HG02759 (cell line): ENCODE measurements around the gene FAM53B.

ENCODE experiments used
- ATAC-seq: cut with Tn5 transposase; IDR thresholded peaks from one replicate; pipeline ENCODE4 v1.9.1; 2021; ENCODE audit warnings: mild to moderate bottlenecking, moderate library complexity; ENCODE audit not compliant: unreplicated experiment

The FAM53B gene

GRCh38 chr10:124681626-124682552 lies 62.3 kb downstream of the FAM53B start:
- ATAC-seq = no peak

DNA sequence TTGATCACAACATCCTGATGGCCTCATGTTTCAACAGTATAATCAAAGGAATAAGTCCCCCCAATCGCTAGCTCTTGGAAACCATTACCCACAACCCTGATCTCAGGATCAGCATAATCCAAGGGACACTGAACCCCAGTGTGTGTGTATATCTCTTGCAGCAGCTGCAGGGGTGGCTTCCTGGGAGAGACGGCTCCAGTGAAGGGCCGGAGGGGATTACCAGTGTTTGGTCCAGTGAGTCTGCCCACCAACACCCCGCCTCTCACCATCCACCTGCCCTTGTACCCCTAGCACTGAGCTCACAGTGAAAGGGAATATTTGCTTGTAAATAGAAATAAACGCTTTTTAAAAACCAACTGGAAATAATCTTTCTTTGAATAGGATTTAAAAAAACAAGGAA lies 63.1 kb downstream of the FAM53B start:
- ATAC-seq = no peak

GRCh38 chr10:124680675-124681074 lies 63.5 kb downstream of the FAM53B start:
- no peak for ATAC-seq

DNA sequence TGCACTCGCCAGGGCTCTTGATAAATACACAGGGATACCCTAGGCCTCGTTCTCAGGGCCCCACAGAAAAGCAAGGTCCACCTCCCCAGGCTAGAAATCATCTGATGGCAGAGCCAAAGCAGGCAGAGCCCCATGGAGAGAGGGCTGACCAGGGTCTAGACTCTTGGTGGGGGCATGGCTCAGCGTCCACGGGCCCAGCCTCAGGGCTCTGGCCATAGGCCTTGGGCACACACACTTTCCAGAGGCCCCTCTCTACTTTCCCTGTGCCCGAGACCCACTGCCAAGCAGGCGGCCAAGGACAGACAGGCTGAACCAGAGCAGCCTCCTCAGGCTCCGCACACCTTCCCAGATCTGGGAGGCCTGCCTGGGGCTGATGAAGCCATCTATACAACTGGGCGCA lies 64.8 kb downstream of the FAM53B start:
- no peak for ATAC-seq

DNA sequence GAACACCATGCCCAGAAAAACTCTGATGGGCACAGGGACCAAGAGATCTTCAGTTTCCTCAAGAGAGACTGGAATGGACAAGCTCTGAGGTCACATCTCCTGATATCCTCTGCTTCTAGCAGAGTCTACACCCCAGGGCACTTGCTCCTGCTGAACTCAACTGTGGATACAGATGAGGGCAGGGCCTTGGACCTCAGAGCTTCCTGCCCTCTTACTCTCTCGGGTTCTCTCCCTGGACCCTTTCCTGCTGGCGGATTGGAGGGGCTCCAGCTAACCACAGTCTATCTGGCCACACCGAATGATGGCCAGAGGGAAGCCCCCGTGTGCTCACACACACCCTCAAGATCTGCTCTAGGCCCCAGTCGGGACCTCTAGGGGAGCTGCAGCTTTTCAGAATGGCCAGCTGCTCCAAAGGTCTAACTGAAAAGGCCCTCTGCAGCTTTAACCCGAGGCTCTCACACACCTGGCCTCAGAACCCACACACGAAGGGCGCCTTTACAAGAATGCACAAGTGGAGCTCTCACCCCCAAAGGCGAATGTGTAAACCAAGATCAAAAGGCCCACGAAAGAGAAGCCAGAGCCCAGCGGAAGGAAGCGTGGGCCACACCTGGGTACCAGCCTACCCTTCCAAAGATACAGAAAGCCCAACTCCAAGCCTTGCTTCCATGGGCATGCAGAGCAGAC lies 65.5 kb downstream of the FAM53B start:
- no peak for ATAC-seq

DNA sequence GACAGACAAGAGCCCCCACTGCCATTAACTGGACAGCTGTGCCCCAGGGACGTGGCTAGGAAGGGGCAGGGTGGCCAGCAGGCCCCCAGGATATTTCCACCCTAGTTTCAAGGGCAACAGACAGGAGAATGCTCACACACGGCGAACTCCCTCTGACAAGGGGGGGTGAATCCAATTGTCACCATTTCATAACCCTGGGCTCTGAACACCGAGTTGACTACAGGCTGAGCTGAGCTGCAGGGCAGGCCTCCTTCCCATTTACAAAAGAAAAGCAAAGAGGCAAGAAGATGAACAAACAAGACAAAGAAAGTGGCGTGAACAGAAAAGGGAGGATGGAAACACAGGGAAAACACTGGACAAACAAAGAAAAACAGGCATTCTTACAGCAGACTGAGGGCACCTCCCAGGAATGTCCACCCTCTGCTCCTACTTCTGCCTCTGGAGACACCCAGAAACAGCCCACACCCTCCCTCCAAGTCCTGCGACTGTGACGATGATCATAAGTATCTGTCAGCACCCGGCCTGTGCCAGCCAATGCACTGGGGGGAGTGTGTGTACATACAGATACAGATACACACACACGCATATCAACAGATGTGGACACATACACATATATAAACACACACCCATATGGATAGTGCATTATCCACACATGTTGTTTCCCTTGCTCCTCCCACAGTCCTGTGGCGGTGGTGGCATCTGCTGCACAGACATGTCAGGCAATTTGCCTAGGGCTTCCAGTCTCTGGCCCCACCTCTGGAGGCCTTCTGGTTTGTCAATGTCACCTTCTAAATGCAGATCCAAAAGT lies 66.2 kb downstream of the FAM53B start:
- no peak for ATAC-seq

GRCh38 chr10:124677293-124677699 lies 66.9 kb downstream of the FAM53B start:
- ATAC-seq = no peak

GRCh38 chr10:124676416-124677062 lies 67.6 kb downstream of the FAM53B start:
- ATAC-seq = no peak

- ATAC-seq = no peak
Observed at GRCh38 chr10:124675824-124676223, 68.4 kb downstream of the FAM53B start.

- ATAC-seq = no peak
Observed at GRCh38 chr10:124675261-124675660, 68.9 kb downstream of the FAM53B start.

DNA sequence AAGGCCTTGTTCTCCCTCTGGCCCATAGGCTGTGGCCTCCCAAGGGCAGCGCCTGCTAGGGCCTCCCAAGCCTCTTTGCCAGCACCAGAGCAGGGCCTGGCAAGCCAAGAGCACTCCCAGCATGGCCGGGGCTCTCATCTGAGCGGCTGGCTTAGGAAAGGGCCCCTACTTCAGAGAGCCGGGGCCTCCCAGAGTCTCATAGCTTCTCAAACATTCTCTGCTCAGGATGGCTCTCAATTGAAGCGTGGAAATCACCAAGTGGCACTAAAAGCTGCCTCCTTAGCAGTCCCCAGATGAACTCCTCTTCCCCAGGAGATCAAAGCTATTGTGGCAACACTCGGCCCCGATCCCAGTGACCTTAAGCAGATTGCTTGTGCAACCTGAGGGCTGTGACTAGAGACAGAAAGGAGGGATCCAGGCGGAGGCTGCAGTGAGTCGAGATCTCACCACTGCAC lies 69.4 kb downstream of the FAM53B start:
- ATAC-seq = no peak

GRCh38 chr10:124672181-124672638 lies 72.0 kb downstream of the FAM53B start:
- ATAC-seq = no peak

DNA sequence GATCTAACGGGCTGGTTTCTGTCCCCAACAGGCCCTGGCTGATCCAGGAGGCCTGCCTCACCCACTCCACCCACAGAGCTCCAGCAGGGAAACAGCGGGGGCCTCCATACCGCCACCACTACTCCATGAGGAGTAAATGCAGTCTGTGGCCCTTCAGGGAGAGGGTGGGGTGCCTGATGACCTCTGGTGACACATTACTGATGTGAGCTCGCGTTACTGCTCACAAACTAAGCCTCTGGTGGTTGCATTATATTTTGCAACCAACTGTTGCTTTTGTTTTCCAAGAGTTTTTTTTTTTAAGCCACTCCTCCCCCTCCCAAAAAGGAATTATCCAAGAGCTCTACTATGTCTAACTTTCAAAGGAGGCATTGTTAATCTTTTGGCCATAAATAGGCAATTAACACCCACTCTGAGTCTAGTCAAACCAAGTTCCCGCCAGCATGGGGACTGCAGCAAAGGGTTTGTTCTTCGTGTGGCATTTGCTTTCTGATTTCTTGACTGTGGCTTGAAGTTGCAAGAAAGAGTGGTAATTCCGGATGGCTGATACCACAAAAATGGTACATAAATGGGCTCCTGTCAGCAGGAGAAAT lies 72.6 kb downstream of the FAM53B start:
- ATAC-seq = no peak

- no peak for ATAC-seq
Observed at GRCh38 chr10:124670849-124671248, 73.3 kb downstream of the FAM53B start.

- ATAC-seq = no peak
Observed at GRCh38 chr10:124669824-124670654, 74.1 kb downstream of the FAM53B start.

GRCh38 chr10:124669141-124669823 lies 74.9 kb downstream of the FAM53B start:
- no peak for ATAC-seq

GRCh38 chr10:124668517-124669051 lies 75.6 kb downstream of the FAM53B start:
- no peak for ATAC-seq
